H9 (cell line): ENCODE measurements around the gene IFT81. TPM values are rescaled to one million over a fixed set of nuclear protein-coding genes. Genes with fewer than 3 reads are reported as not detected.

ENCODE experiments used
- DNase-seq: peaks from one replicate; pipeline ENCODE4 v3.0.0-alpha.2; 2017
- H2AFZ ChIP-seq: one replicate; pipeline ENCODE4 v1.6.1; 2013; ENCODE audit warnings: mild to moderate bottlenecking, low read length, control low read depth, moderate library complexity
- H2AK5ac ChIP-seq: 2 replicates; pipeline ENCODE4 v1.6.1; 2013; ENCODE audit warnings: low read length, control low read depth, mixed read lengths; ENCODE audit not compliant: insufficient read length
- H2BK120ac ChIP-seq: one replicate; pipeline ENCODE4 v1.6.1; 2013; ENCODE audit warnings: low read depth, mild to moderate bottlenecking, low read length, control low read depth, inconsistent platforms; ENCODE audit not compliant: poor library complexity, severe bottlenecking
- H2BK12ac ChIP-seq: 2 replicates; pipeline ENCODE4 v1.6.1; 2013; ENCODE audit warnings: low read length, control low read depth, mixed read lengths, low read depth; ENCODE audit not compliant: insufficient read length
- H2BK15ac ChIP-seq: 2 replicates; pipeline ENCODE4 v1.6.1; 2013; ENCODE audit warnings: low read depth, low read length, control low read depth
- H2BK20ac ChIP-seq: one replicate; pipeline ENCODE4 v1.6.1; 2013; ENCODE audit warnings: low read depth, mild to moderate bottlenecking, low read length, control low read depth, inconsistent platforms; ENCODE audit not compliant: poor library complexity, severe bottlenecking
- H2BK5ac ChIP-seq: 2 replicates; pipeline ENCODE4 v1.6.1; 2013; ENCODE audit warnings: low read length, control low read depth, mixed read lengths; ENCODE audit not compliant: insufficient read length
- H3K14ac ChIP-seq: 2 replicates; pipeline ENCODE4 v1.6.1; 2013; ENCODE audit warnings: low read length, control low read depth; ENCODE audit not compliant: insufficient read depth
- H3K18ac ChIP-seq: 2 replicates; pipeline ENCODE4 v1.6.1; 2013; ENCODE audit warnings: low read depth, mild to moderate bottlenecking, mixed read lengths, low read length, control low read depth; ENCODE audit not compliant: insufficient read length
- H3K23ac ChIP-seq: 2 replicates; pipeline ENCODE4 v1.6.1; 2013; ENCODE audit warnings: low read length, control low read depth, mixed read lengths, low read depth; ENCODE audit not compliant: insufficient read length
- H3K23me2 ChIP-seq: 2 replicates; pipeline ENCODE4 v1.6.1; 2013; ENCODE audit warnings: low read depth, mild to moderate bottlenecking, mixed read lengths, low read length, control low read depth; ENCODE audit not compliant: insufficient read length, poor library complexity, severe bottlenecking
- H3K27ac ChIP-seq: 2 replicates; pipeline ENCODE4 v1.5.1; 2013; ENCODE audit warnings: low read length, control low read depth, mixed read lengths, low read depth; ENCODE audit not compliant: insufficient read length
- H3K27me3 ChIP-seq: 2 replicates; pipeline ENCODE4 v1.6.1; 2013; ENCODE audit warnings: low read length, control low read depth, inconsistent platforms; ENCODE audit not compliant: insufficient read depth
- H3K4ac ChIP-seq: 2 replicates; pipeline ENCODE4 v1.6.1; 2013; ENCODE audit warnings: low read depth, mild to moderate bottlenecking, control low read depth, inconsistent platforms, low read length, moderate library complexity
- H3K4me1 ChIP-seq: 2 replicates; pipeline ENCODE4 v1.6.1; 2013; ENCODE audit warnings: low read length, control low read depth, inconsistent platforms; ENCODE audit not compliant: insufficient read depth
- H3K4me2 ChIP-seq: 2 replicates; pipeline ENCODE4 v1.6.1; 2013; ENCODE audit warnings: low read length, control low read depth, mixed read lengths; ENCODE audit not compliant: insufficient read length, insufficient read depth
- H3K56ac ChIP-seq: 2 replicates; pipeline ENCODE4 v1.6.1; 2013; ENCODE audit warnings: low read depth, mild to moderate bottlenecking, mixed read lengths, low read length, control low read depth; ENCODE audit not compliant: insufficient read length
- H3K79me1 ChIP-seq: 2 replicates; pipeline ENCODE4 v1.6.1; 2013; ENCODE audit warnings: low read depth, mild to moderate bottlenecking, moderate library complexity, low read length, control low read depth, inconsistent platforms; ENCODE audit not compliant: insufficient read depth, poor library complexity, severe bottlenecking
- H3K79me2 ChIP-seq: 2 replicates; pipeline ENCODE4 v1.6.1; 2013; ENCODE audit warnings: low read length, control low read depth, inconsistent platforms; ENCODE audit not compliant: insufficient read depth
- H3K9ac ChIP-seq: 2 replicates; pipeline ENCODE4 v1.6.1; 2013; ENCODE audit warnings: low read length, control low read depth, mixed read lengths; ENCODE audit not compliant: insufficient read length; ENCODE audit errors: extremely low read depth
- H3K9me3 ChIP-seq: one replicate; pipeline ENCODE4 v1.6.1; 2013; ENCODE audit warnings: low read depth, low read length, inconsistent platforms; ENCODE audit not compliant: control insufficient read depth
- H3T11ph ChIP-seq: one replicate; pipeline ENCODE4 v1.6.1; 2013; ENCODE audit warnings: mild to moderate bottlenecking, low read length, control low read depth, inconsistent platforms
- H4K20me1 ChIP-seq: one replicate; pipeline ENCODE4 v1.6.1; 2013; ENCODE audit not compliant: control insufficient read depth, insufficient read length, insufficient read depth
- H4K5ac ChIP-seq: 2 replicates; pipeline ENCODE4 v1.6.1; 2013; ENCODE audit warnings: low read depth, mild to moderate bottlenecking, mixed read lengths, low read length, control low read depth; ENCODE audit not compliant: insufficient read length
- H4K8ac ChIP-seq: replicated peaks from 2 replicates; pipeline ENCODE4 v1.6.1; 2013; ENCODE audit warnings: low read length, control low read depth, mixed read lengths, low read depth; ENCODE audit not compliant: insufficient read length
- H4K91ac ChIP-seq: 2 replicates; pipeline ENCODE4 v1.6.1; 2013; ENCODE audit warnings: low read depth, mild to moderate bottlenecking, moderate library complexity, mixed read lengths, low read length, control low read depth; ENCODE audit not compliant: insufficient read length
- H3K27ac Mint-ChIP-seq, 3 experiments: 2 replicates in 2 of 3; 3 replicates in 1 of 3; pipeline ENCODE4 v1.8.0; 2020 to 2021; ENCODE audit warnings: mixed read lengths in 3 of 3, mild to moderate bottlenecking in 1 of 3, moderate library complexity in 1 of 3
- H3K27me3 Mint-ChIP-seq: 2 replicates; pipeline ENCODE4 v1.8.0; 2021; ENCODE audit warnings: low read depth, mild to moderate bottlenecking, moderate library complexity, mixed read lengths
- H3K36me3 Mint-ChIP-seq, 3 experiments: 2 replicates in 2 of 3; 3 replicates in 1 of 3; pipeline ENCODE4 v1.8.0; 2020 to 2021; ENCODE audit warnings: low read depth in 3 of 3, mixed read lengths in 3 of 3; ENCODE audit not compliant: insufficient read depth in 1 of 3
- H3K4me1 Mint-ChIP-seq, 2 experiments: 2 replicates each; pipeline ENCODE4 v1.8.0; 2020; ENCODE audit warnings: mixed read lengths in 2 of 2
- H3K4me3 Mint-ChIP-seq, 2 experiments: 2 replicates in 1 of 2; 3 replicates in 1 of 2; pipeline ENCODE4 v1.8.0; 2020 to 2021; ENCODE audit warnings: mild to moderate bottlenecking in 2 of 2, mixed read lengths in 2 of 2, moderate library complexity in 1 of 2
- H3K9me3 Mint-ChIP-seq, 2 experiments: 2 replicates in 1 of 2; 3 replicates in 1 of 2; pipeline ENCODE4 v1.8.0; 2020; ENCODE audit warnings: mild to moderate bottlenecking in 2 of 2, mixed read lengths in 2 of 2, moderate library complexity in 1 of 2
- WGBS: extraction: QIAGEN DNeasy Blood & Tissue Kit; methylation state at CpG from one replicate; pipeline ENCODE4 v1.1.7; 2013; ENCODE audit warnings: missing lambda C conversion rate, low lambda C conversion rate, mixed read lengths; ENCODE audit not compliant: insufficient read length; ENCODE audit errors: extremely low coverage; 5-methylcytosine and 5-hydroxymethylcytosine counted together
- total RNA-seq: library from RNA; stranded (reverse); gene quantifications from 2 replicates; pipeline ENCODE4 v1.2.1, GENCODE V29; 2021
- TF ChIP-seq, protein P1 (sequence below): fragments of 200-600 bp; sonication (generic); conservative IDR thresholded peaks from 3 replicates; pipeline ENCODE4 v1.8.0; 2021; ENCODE audit warnings: antibody characterized with exemption, mild to moderate bottlenecking

Gene IFT81
- total RNA-seq, 1 experiment from 2014 or later: 9.3 TPM

DNA sequence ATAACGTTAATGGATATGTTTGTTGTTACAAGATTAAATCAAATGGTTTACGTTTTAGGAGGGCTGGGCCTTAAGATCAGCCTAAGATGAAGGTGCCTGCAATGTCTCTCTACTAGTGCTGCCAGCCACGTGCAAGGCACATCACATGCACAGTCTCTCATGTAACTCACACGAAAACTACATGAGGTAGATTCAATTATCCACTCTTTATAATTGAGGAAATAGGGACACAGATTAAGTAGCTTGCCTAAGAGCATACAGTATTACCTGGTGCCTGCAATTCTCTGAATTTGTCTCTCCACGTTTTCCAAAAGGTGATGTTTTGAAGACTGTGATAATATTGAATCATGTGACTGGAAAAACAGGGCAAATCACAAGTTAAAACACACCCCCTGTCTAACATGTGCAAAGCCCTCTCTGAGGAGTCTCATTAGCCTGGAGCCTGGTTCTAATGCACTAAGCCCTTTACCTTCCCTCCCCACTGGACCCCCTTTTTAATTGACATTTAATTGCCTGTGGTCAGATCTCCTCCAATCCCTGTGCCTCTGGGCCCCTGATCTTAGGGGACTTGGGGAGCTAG, 142.3 kb downstream of the IFT81 start:
- no peaks in the 10 kb centered on the region for H3K27me3 Mint-ChIP-seq
- Histone ChIP-seq H3K4me1 (peaks cover 9% of the 10 kb centered on the region; the same call in 1 of the 2 replicates), H2BK15ac (no peak overlapping the region), H2BK120ac (no peak overlapping the region), H4K20me1 (no peaks in the 10 kb centered on the region), H3K27ac (no peak overlapping the region), H4K91ac (no peak overlapping the region), H2AK5ac (no peak overlapping the region), H3K9ac (no peak overlapping the region), H2BK20ac (no peak overlapping the region), H3T11ph (no peak overlapping the region), H4K5ac (no peak overlapping the region), H3K4ac (no peak overlapping the region), H3K23ac (no peak overlapping the region), H3K27me3 (no peaks in the 10 kb centered on the region), H3K79me2 (no peaks in the 10 kb centered on the region), H4K8ac (no peak overlapping the region), H3K23me2 (no peaks in the 10 kb centered on the region), H3K56ac (no peak overlapping the region), H2BK12ac (no peak overlapping the region), H3K9me3 (no peaks in the 10 kb centered on the region), H3K4me2 (no peak overlapping the region), H2AFZ (no peak overlapping the region), H3K79me1 (no peaks in the 10 kb centered on the region), H2BK5ac (no peak overlapping the region), H3K18ac (no peak overlapping the region), H3K14ac (no peak overlapping the region)
- no peak overlapping the region for H3K27ac Mint-ChIP-seq
- peaks cover 36 to 39% of the 10 kb centered on the region in 2 experiments for H3K4me1 Mint-ChIP-seq
- no CpG with 5 or more reads among the region's 5 CpGs for WGBS
- TF ChIP-seq, protein P1, sequence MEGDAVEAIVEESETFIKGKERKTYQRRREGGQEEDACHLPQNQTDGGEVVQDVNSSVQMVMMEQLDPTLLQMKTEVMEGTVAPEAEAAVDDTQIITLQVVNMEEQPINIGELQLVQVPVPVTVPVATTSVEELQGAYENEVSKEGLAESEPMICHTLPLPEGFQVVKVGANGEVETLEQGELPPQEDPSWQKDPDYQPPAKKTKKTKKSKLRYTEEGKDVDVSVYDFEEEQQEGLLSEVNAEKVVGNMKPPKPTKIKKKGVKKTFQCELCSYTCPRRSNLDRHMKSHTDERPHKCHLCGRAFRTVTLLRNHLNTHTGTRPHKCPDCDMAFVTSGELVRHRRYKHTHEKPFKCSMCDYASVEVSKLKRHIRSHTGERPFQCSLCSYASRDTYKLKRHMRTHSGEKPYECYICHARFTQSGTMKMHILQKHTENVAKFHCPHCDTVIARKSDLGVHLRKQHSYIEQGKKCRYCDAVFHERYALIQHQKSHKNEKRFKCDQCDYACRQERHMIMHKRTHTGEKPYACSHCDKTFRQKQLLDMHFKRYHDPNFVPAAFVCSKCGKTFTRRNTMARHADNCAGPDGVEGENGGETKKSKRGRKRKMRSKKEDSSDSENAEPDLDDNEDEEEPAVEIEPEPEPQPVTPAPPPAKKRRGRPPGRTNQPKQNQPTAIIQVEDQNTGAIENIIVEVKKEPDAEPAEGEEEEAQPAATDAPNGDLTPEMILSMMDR: no peak
- DNase-seq: no peak
- no peaks in the 10 kb centered on the region for H3K36me3 Mint-ChIP-seq
- no peaks in the 10 kb centered on the region for H3K9me3 Mint-ChIP-seq
- no peak overlapping the region for H3K4me3 Mint-ChIP-seq
